ENCODE data around the gene DNAJC25. TPM values are rescaled to one million over a fixed set of nuclear protein-coding genes. Genes with fewer than 3 reads are reported as not detected.
A peak's percentile ranks its signal among the peaks of the same experiment; 100 is the strongest.

The DNAJC25 gene
- total and polyA plus RNA-seq, 2 of the 13 experiments (the other 11 are each of a cell fraction or from before 2014, with no cell fraction given): 5.7 to 10.2 TPM

GRCh38 chr9:111599092-111599954 is 31.8 kb upstream of the DNAJC25 start, which contains the start of gene PTGR1 (continued):
- no peak for TF ChIP-seq ZBTB46 (CRISPR knock-in tag; IDR thresholded peaks at IDR 0.05; ENCODE audit: borderline replicate concordance)
- TF ChIP-seq ZNF24 (IDR thresholded peaks at IDR 0.05): no peak
- no peak for TF ChIP-seq CC2D1A (CRISPR knock-in tag; IDR thresholded peaks at IDR 0.05)
- peak; percentile 76 for TF ChIP-seq ZBTB33 (CRISPR knock-in tag; IDR thresholded peaks at IDR 0.05)
- TF ChIP-seq RFXAP (CRISPR knock-in tag; IDR thresholded peaks at IDR 0.05; ENCODE audit: borderline replicate concordance): no peak
- no peak for TF ChIP-seq ZHX2 (IDR thresholded peaks at IDR 0.05; ENCODE audit: low read depth)
- no peak for TF ChIP-seq ZHX2 (CRISPR knock-in tag; IDR thresholded peaks at IDR 0.05; ENCODE audit: borderline replicate concordance)
- peak; percentile 39; the same call in 1 of the 2 replicates for TF ChIP-seq ZNF768 (CRISPR knock-in tag; IDR thresholded peaks at IDR 0.05)
- TF ChIP-seq ZNF558 (CRISPR knock-in tag; IDR thresholded peaks at IDR 0.05; ENCODE audit: borderline replicate concordance): no peak
- no peak for TF ChIP-seq HOXA9 (CRISPR knock-in tag; IDR thresholded peaks at IDR 0.05; ENCODE audit: borderline replicate concordance)
- TF ChIP-seq NFE2L2 (IDR thresholded peaks at IDR 0.05; ENCODE audit: low read length): no peak
- TF ChIP-seq MLXIP (CRISPR knock-in tag; IDR thresholded peaks at IDR 0.05; ENCODE audit: borderline replicate concordance): no peak
- TF ChIP-seq ZIK1 (CRISPR knock-in tag; IDR thresholded peaks at IDR 0.05; ENCODE audit: borderline replicate concordance, low read depth): no peak
- no peak for TF ChIP-seq EED (CRISPR knock-in tag; IDR thresholded peaks at IDR 0.05)
- TF ChIP-seq SYNCRIP (IDR thresholded peaks at IDR 0.05; ENCODE audit: insufficient read depth, low read depth, low read length): no peak
- no peak for TF ChIP-seq STAG1 (CRISPR knock-in tag; IDR thresholded peaks at IDR 0.05)

Measured in HepG2 (cell line).